Breast epithelium (tissue), 4 donors: ENCODE measurements around the gene RPL14. TPM values are rescaled to one million over a fixed set of nuclear protein-coding genes. Genes with fewer than 3 reads are reported as not detected.

Experiments
- DNase-seq, 2 donors: peaks; one replicate each; pipeline ENCODE4 v3.0.0-alpha.2; 2019; ENCODE audit warnings: low spot score in 2 of 2
- H3K27ac ChIP-seq, 2 donors: fragments of 200-600 bp; sonication (generic) in 1 of 2; one replicate each; pipeline ENCODE4 v1.5.1; 2016 to 2019; ENCODE audit warnings: mild to moderate bottlenecking in 1 of 2
- H3K27me3 ChIP-seq, 2 donors: fragments of 200-600 bp; sonication (generic) in 1 of 2; one replicate each; pipeline versions ENCODE4 v1.5.1 to v1.6.0; 2017 to 2019; ENCODE audit warnings: control low read depth in 1 of 2, mild to moderate bottlenecking in 1 of 2
- H3K36me3 ChIP-seq: fragments of 200-600 bp; one replicate; pipeline ENCODE4 v1.5.1; 2019
- H3K4me1 ChIP-seq, 2 donors: fragments of 200-600 bp; sonication (generic); one replicate each; pipeline ENCODE4 v1.5.1; 2016 to 2019; ENCODE audit warnings: control low read depth in 1 of 2
- H3K4me3 ChIP-seq, 3 donors: fragments of 200-600 bp; sonication (generic); 1 replicate in 2 of 3; 2 replicates in 1 of 3; pipeline ENCODE4 v1.5.1; 2016 to 2019; ENCODE audit warnings: mild to moderate bottlenecking in 3 of 3, moderate library complexity in 2 of 3
- H3K9me3 ChIP-seq, 2 donors: fragments of 200-600 bp; sonication (generic) in 1 of 2; one replicate each; pipeline ENCODE4 v1.5.1; 2016 to 2019; ENCODE audit warnings: control low read depth in 1 of 2
- POLR2A ChIP-seq: fragments of 450-650 bp; IDR thresholded peaks from one replicate; pipeline ENCODE4 v1.6.1; 2016; ENCODE audit warnings: antibody characterized with exemption, mild to moderate bottlenecking, moderate library complexity
- POLR2AphosphoS5 ChIP-seq, 3 donors: sonication (generic); formaldehyde crosslinking; IDR thresholded peaks; one replicate each; pipeline ENCODE4 v1.6.1; 2017; ENCODE audit warnings: antibody characterized with exemption in 3 of 3
- intact Hi-C: fragments of 100-400 bp; cut with DNase I; formaldehyde crosslinking; loops from one replicate; pipeline ENCODE4 v1.15.1; 2023; ENCODE audit warnings: low total_unique reads
- total RNA-seq, 3 donors: library from RNA; depleted of rRNA; stranded (reverse); fragments of >200 nt; gene quantifications; one replicate each; pipeline ENCODE4 v1.1.0, GENCODE V29; 2016
- TF ChIP-seq, protein P1 (sequence below), 3 donors: fragments of 450-650 bp; IDR thresholded peaks; one replicate each; pipeline ENCODE4 v1.5.1; 2016 to 2017; ENCODE audit warnings: antibody characterized with exemption in 3 of 3, mild to moderate bottlenecking in 3 of 3, moderate library complexity in 3 of 3

The RPL14 gene
- total RNA-seq, 3 donors from 2014 or later: 369 to 547 (median 461) TPM

DNA sequence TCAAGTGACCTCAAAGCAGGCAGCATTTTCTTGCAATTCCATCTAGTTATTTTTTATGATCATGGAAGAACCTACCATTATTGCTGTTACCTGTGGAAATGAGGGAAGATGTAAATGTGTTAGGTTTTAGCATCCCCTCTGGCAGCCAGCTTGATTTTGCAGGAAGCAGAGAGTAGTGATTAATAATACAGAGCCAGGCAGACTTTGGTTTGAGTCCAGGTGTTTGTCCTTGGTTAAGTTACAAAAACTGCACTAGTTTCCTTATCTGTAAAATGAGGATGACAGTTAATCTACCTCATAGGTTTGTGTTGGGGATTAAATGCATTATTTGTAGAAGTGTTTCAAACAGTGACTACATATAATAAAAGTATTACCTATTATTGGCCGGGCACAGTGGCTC is 60.9 kb downstream of the RPL14 start:
- intact Hi-C loops: no loop called here
- DNase-seq: no peak

More for the DNA sequence above, 60.9 kb downstream of the RPL14 start:
- H3K36me3 ChIP-seq: no peaks in the 10 kb centered on the region
- no peak overlapping the region for H3K4me3 ChIP-seq
- H3K4me1 ChIP-seq: no peaks in the 10 kb centered on the region
- no peaks in the 10 kb centered on the region for H3K9me3 ChIP-seq
- TF ChIP-seq, protein P1, sequence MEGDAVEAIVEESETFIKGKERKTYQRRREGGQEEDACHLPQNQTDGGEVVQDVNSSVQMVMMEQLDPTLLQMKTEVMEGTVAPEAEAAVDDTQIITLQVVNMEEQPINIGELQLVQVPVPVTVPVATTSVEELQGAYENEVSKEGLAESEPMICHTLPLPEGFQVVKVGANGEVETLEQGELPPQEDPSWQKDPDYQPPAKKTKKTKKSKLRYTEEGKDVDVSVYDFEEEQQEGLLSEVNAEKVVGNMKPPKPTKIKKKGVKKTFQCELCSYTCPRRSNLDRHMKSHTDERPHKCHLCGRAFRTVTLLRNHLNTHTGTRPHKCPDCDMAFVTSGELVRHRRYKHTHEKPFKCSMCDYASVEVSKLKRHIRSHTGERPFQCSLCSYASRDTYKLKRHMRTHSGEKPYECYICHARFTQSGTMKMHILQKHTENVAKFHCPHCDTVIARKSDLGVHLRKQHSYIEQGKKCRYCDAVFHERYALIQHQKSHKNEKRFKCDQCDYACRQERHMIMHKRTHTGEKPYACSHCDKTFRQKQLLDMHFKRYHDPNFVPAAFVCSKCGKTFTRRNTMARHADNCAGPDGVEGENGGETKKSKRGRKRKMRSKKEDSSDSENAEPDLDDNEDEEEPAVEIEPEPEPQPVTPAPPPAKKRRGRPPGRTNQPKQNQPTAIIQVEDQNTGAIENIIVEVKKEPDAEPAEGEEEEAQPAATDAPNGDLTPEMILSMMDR (IDR thresholded peaks at IDR 0.05): no peak
- TF ChIP-seq POLR2A (no peak), POLR2AphosphoS5 (IDR thresholded peaks at IDR 0.05) (no peak)
- H3K27ac ChIP-seq: no peak overlapping the region
- H3K27me3 ChIP-seq: no peaks in the 10 kb centered on the region

Other genes with a start within 250 kb of the RPL14 start
- gene EIF1B, start 147.6 kb upstream of the RPL14 start, total RNA-seq: 10 to 100 TPM; 30.9 to 38.0 (median 31.2) TPM
- 1 to 10 TPM; 1.4 to 7.5 (median 1.5) TPM for gene ENTPD3, start 70.2 kb upstream of the RPL14 start, total RNA-seq
- gene ZNF619, start 19.8 kb downstream of the RPL14 start, total RNA-seq: 1 to 10 TPM; 4.8 to 8.3 (median 6.2) TPM
- 1 to 10 TPM in 2 of 3 donors, under 1 TPM in 1; 0.96 to 6.2 (median 4.1) TPM for gene ZNF620, start 48.7 kb downstream of the RPL14 start, total RNA-seq
- gene ZNF621, start 67.6 kb downstream of the RPL14 start, total RNA-seq: 10 to 100 TPM; 16.4 to 24.9 (median 17.3) TPM